Ramos (cell line): ENCODE results near the gene NGLY1.

Experiments
- in situ Hi-C: fragments of 300-500 bp; cut with MboI; formaldehyde crosslinking; loops from one replicate; pipeline ENCODE4 v1.14.3; 2022; ENCODE audit warnings: low sequenced_read_pairs; ENCODE audit not compliant: unreplicated experiment

The NGLY1 gene

GRCh38 chr3:25719321-25719720, 63.9 kb downstream of the NGLY1 start:
- in situ Hi-C loops: no loop called here

DNA sequence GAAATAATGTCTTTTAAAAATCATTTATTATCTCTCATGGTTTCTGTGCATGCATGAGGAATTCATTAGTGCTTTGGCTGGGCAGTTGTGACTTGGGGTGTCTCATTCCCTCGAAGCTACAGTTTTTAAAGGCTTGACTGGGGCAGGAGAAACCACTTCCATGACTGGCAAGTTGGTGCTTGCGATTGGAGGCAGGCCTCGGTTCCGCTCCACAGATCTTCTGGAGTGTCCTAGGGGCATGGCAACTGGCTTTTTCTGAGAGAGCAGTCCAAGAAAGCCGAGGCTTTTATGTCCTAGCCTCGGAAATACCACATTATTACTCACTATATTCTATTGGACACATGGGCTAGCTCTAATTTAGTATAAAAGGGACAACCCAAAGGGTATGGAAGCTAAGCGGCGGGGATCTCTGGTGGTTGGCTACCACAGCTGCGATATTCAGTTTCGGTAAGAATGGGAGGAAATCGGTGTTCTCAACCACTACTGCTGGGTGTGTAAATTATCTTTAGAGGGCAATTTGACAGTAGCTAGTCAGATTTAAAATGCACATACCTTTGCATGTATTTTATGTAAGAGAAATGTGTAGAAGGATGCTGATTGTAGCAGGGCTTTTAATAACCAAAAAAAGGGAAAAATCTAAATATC, 69.8 kb downstream of the NGLY1 start:
- in situ Hi-C loops: no loop called here

DNA sequence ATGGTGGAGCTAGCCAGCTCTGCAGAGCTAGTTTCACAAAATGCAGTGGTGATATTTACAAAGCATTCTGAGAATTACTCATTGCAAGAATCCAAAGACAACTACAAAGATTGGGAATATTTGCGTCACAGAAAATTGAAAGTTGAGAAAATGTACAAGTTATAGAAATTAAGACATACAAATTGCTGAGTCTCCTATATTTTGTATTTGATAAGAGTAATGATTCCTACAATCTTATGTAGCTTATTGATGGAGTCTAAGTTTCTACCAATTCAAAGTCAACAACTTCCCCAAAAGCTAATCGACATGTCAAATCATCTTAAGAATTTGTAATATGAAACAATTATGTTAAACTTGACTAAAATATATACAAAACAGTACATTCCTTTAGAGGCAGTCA, 72.2 kb downstream of the NGLY1 start:
- in situ Hi-C loops: no loop called here

- in situ Hi-C loops: no loop called here
Observed at GRCh38 chr3:25708036-25708435, 75.2 kb downstream of the NGLY1 start.

- in situ Hi-C loops: no loop called here
Observed at GRCh38 chr3:25707268-25707926, 75.8 kb downstream of the NGLY1 start.

DNA sequence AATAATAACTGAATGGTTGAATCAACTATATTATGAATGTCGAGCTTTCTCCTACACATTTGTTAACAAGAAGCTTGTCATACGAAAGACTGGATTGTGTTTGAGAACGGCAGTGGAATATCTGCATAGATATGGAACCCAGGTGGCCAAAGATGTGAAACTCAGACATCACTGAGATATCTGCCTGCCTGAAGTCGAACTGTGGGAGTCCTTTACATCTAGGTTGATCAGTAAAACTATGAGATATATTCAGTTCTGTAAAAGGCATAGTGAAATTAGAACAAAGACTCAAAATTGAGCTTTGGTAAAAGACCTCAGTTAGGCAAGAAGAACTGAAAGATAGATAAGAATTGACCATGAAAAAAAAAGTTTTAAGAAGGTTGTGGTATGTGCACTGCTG, 77.0 kb downstream of the NGLY1 start:
- in situ Hi-C loops: no loop called here

DNA sequence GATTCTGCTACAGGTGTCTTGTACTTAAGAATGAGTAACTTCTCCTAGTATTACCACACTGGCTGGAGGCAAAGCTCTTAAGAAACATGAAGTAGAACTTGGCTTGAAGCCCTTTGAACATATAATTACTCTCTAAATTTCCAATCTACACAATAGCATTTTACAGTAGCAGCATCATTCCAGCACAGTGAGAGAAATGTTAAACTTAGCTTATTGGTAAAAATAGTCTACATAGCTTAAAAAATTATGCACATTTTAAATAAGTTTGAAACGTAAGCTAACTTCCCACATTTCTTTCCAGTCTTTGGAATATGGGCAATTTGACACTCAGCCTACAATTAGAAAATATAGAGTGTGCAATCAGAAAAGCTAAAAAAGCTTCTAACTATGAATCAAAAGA, 85.7 kb downstream of the NGLY1 start:
- in situ Hi-C loops: no loop called here

DNA sequence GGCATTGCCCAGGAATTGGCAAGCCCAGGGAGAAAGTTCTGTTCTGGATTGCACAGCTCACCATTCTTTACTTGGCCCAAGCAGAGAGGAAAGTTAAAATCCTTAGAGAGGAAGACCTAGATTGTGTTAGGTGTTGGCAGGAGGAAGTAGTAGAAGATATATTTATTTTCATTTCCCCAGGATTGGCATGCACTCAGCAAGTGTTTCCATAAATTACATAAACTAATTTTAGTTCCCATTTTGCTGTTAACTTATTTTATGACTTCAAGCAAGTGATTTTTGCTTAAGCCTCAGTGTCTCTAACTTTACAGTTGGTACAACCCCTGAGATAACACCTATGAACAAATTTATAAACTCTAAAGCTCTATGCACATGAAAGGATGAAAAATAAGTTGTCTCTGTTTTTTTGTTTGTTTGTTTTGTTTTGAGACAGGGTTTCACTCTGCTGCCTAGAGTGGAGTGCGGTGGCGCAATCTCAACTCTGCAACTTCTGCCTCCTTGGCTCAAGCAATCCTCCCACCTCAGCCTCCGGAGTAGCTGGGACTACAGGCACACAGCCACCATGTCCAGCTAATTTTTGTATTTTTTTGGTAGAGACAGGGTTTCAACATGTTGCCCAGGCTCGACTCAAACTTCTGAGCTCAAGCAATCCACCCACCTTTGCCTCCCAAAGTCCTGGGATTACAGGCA, 87.4 kb downstream of the NGLY1 start:
- in situ Hi-C loops: no loop called here

DNA sequence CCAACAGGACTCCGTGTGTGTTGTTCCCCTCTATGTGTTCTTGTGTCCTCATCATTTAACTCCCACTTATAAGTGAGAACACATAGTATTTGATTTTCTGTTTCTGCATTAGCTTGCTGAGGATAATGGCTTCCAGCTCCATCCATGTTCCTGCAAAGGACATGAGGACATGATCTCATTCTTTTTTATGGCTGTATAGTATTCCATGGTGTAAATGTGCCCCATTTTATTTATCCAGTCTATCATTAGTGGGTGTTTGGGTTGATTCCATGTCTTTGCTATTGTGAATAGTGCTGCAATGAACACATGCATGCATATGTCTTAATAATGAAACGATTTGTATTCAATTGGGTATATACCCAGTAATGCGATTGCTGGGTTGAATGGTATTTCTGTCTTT, 90.0 kb downstream of the NGLY1 start:
- in situ Hi-C loops: no loop called here

GRCh38 chr3:25692341-25692740, 90.9 kb downstream of the NGLY1 start:
- in situ Hi-C loops: no loop called here

GRCh38 chr3:25690768-25691533, 92.3 kb downstream of the NGLY1 start:
- in situ Hi-C loops: no loop called here

DNA sequence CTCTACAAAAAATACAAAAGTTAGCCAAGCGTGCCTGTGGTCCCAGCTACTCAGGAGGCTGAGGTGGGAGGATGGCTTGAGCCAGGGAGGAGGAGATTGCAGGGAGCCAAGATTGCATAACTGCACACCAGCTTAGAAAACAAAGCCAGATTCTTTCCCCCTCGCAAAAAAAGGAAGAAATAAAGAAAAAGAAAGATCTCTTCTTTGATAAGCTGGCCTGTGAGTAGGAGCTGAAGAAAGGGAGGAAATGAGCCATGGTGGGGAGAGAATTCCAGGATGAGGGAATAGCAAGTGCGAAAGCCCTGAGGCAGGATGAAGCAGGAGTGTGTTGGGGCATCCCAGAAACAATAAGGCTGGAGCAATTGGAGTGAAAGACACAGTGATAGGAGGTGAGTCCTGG, 94.0 kb downstream of the NGLY1 start:
- in situ Hi-C loops: no loop called here

DNA sequence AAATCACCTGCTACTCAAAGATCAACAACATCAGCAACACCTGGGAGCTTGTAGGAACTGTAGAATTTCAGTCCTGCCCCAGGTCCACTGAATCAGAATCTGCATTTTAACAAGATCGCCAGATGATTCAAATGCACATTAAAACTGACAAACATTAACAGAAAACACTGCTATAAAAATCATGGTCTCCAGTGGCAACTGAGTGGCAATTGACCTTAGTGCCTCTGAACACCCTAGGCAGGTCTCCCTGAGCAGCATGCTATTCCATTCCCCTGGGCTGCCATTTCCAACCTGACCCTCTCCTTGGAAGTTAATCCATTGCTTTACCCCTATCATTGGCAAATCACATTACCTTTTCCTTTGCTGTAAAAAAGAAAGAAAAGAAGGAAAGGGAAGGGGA, 95.5 kb downstream of the NGLY1 start:
- in situ Hi-C loops: no loop called here

DNA sequence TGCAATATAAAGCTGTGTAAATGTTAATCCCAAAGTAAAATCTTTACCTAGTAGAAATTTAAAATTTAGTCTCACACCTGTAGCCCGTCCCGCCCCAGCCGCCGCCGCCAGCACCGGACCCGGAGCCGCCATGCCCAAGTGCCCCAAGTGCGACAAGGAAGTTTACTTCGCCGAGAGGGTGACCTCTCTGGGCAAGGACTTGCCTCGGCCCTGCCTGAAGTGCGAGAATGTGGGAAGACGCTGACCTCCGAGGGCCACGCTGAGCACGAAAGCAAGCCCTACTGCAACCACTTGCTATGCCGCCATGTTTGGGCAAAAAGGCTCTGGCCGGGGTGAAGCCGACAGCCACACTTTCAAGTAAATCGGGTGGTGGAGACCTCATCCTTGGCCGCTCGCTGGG, 96.5 kb downstream of the NGLY1 start:
- in situ Hi-C loops: no loop called here

DNA sequence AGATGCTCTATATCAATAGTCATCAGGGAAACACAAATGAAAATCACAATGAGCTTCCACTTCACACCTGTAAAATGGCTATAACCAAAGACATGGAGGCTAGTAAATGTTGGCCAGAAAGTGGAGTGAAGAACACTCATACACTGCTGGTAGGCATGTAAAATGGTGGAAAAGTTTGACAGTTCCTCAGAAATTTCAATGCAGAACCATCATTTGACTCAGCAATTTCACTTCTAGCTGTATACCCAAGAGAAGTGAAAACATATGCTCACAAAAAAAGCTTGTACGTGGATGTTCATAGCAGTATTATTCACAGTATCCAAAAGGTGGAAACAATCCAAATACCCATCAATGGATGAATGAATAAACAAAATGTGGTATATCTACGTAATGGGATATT, 99.4 kb downstream of the NGLY1 start:
- in situ Hi-C loops: no loop called here

GRCh38 chr3:25683410-25683809, 99.8 kb downstream of the NGLY1 start:
- in situ Hi-C loops: no loop called here

DNA sequence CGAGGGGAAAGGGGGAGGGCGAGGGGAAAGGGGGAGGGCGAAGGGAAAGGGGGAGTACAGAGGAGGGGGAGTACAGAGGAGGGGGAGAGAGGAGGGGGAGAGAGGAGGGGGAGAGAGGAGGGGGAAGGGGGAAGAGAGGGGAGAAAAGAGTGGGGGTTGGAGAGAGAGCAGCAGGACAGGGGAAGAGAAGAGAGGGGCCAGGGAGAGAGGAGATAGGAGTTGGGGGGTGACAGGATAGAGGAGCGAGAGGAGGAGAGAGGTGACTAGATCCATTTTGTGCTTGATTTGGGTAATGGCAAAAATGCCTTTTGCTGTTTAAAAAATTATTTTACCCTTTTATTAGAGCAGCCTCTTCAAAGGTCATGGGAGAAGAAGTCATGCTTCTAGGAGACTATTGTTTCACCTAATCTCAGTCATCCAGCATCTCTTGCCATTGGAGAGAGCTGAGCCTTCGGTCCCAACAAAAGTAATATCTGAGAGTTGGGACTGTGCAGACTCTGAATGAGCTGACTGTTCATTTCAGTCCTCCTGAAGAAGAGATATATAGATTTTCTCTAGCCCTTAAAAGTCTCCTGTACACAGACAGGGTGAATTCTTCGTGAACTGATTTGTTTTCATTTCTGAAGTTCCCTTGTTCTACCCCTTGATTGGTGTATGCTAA, 103.5 kb downstream of the NGLY1 start:
- in situ Hi-C loops: no loop called here

- in situ Hi-C loops: no loop called here
Observed at GRCh38 chr3:25679166-25679565, 104.1 kb downstream of the NGLY1 start.

DNA sequence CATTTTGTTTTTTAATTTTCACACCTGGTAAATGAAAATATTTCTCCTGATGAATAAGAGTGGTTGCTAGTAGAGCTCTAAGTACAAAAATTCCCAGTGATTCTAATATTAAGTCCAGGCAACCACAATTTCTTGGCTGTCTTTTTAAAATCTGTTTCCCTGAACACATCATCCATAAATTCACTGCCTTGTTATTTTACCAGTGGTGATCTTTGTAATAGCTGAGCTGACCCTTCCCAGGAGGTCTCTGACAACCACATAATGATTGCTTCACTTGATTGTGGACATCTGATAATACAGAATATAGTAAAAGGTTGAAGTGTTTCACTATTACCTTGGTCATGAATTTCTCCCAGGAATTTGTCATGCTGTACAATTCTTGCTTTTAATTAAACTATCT, 104.7 kb downstream of the NGLY1 start:
- in situ Hi-C loops: no loop called here

GRCh38 chr3:25677121-25677520, 106.1 kb downstream of the NGLY1 start:
- in situ Hi-C loops: no loop called here
